CD4-positive, alpha-beta T cell treated with Interleukin-12 subunit alpha and Interleukin-12 subunit beta, for 1 hour (primary cell): ENCODE results near the gene OTOF.

Experiments used
- DNase-seq: peaks from one replicate; pipeline ENCODE4 v3.0.0-alpha.2; 2020

The OTOF gene

DNA sequence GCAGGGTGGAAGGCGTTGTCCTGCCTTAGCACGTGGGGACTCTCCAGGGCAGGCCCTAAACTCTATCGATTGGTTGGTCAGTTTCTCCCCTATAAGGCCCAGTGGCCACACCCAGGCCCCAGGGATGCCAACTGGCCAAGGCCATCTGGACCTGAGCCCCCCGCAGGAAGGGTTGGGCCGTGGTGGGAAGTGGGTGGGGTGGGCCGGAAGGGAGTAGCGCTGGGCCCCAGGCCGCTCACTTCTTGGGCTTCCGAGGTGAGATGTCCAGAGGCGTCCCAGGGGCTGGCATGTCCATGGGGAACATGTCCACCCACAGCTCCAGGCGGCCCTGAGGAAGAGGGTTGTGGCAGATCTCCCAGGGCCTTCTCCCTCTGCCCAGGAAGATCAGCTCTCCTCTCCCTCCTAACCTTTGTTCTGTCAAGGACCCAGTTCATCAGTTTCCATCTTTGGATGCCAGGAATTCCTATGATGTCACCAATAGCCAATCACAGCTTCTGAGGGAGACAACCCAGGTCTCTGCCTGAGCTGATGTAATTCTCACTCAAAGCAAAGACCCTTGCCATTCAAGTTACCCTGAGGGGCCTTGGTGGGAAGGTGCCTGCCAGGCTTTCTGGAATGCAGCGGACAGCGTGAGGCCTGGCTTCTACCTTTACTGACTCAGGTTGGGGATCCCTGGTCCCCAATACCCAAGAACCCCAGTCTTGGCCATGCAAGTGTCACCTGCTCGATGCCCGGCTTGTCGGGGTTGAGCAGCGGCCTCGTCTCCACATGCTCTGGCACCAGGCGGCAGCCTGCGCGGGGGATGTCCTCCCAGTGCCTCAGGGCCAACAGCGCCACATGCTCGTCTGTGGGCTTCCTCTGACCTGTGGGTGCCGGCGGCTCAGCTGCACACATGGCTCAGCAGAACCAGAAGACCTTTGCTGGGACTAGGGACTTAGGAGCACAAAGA lies 14.4 kb downstream of the OTOF start:
- no peak for DNase-seq

DNA sequence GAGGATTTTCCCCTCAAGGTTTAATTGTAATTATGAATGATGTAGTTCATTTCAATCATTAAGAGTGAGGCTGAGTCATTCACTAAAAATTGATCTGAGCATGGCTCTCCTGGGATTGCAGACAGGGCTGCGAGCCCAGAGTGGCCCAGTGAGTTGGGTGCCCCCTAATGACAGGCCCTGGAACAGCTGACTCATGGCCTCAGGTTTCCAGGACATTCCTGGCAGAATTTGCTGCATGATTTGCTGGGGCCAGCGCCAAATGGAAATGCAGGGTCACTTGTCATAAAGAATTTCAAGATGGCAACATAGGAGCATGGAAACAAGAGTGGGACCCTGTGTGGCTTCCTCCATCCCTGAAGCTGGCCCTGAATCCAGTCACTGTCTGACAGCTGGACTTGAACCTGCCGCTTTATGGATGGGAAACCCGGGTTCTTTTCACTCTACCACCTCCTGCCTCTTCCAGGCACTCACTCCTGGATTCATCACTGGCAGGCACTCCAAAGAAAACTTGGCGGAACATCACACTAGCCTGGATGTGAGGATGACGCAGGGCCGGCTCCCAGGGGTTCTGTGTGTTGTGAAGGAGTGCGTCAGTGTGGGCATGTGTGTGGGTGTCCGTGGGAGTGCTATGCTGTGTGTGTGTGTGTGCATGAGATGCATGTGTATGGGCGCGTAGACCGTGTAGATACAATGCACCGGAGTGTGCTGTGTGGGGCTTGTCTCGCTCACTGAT lies 15.2 kb downstream of the OTOF start:
- DNase-seq = no peak

DNA sequence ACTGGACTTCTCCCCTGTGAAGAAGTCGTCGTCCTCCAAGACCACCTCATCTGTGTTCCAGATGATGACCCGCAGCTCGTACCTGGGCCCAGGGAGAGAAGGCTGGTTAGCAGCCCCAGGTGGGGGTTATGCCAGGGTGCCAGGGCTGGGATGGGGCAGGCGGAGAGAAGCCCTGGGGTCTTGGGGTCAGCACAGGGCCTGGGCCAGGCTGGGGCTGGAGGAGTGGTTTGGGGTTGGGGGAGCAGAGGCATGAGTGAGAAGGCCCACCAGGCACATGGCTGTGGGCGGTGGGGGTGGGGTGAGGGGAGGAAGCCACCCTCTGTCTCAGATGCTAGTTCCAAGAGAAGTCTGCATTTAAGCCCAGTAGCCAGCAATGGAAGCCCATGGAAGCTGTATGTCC lies 15.8 kb downstream of the OTOF start:
- no peak for DNase-seq

DNA sequence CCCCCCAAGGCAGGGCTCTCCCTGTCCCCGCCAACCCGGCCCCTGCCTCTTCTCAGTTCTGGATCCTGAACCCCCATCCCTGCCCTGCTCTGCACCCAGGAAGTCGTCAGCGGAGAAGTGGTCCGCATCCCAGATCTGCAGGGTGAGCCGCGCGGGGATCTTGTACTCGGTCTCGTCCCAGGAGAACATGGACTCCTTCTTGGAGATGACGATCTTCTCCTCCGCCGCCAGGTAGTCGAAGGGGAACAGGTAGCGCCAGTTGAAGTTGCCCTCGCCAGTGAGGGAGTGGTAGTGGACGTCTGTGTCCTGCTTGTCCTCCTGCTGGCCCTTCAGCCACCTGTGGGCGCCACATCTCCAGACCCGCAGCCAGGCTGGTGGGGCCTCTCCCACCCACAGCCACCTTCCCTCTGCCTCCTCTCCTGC lies 16.3 kb downstream of the OTOF start:
- DNase-seq = no peak

DNA sequence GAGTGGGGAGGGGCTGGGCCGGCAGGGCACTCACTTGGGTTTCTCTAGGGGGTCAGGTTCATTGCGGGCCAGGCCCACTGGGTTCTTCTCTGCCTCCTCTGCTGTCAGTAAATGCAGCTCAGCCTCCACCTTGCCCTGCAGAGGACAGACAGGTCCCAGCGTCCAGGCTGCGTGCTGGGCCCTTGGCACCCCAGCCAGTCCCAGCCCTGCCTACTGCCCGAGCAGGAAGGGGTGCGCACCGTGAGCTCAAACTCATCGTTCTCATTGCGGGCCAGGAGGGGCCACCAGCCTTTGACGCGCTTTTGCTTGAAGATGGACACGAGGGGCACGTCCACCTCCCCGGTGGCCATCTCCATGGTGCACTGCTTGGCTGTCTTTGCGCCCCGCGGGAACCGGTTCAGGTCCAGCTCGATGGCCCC lies 17.3 kb downstream of the OTOF start:
- DNase-seq = no peak

DNA sequence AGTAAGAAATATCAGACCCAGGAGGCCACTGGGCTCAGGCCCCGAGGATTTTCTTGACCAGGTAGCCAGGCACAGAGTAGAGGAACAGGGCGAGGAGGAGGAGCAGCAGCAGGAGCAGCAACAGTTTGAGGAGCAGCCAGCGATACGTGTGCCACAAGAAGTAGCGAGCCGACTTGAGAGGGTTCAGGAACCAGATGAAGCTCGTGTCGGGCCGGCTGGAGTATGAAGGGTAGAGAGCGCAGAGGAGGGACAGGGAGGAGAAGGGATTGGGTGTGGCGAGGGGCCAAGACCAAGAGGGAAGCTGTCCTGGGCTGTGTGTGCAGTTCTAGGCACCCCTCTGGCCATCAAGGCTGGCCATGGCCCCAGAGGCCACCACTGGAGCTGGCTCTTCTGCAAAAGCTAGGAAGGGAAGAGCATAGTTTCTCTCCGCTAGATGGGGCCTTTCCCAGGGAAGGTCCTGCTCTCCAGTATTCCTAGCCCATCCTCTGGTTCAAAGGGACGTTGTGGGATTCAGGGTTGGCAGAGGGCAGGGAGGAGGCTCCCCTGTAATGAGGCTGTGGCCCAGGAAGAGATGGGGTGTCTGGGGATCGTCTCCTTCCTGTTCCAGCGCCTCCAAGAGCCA lies 17.8 kb downstream of the OTOF start:
- DNase-seq = no peak

DNA sequence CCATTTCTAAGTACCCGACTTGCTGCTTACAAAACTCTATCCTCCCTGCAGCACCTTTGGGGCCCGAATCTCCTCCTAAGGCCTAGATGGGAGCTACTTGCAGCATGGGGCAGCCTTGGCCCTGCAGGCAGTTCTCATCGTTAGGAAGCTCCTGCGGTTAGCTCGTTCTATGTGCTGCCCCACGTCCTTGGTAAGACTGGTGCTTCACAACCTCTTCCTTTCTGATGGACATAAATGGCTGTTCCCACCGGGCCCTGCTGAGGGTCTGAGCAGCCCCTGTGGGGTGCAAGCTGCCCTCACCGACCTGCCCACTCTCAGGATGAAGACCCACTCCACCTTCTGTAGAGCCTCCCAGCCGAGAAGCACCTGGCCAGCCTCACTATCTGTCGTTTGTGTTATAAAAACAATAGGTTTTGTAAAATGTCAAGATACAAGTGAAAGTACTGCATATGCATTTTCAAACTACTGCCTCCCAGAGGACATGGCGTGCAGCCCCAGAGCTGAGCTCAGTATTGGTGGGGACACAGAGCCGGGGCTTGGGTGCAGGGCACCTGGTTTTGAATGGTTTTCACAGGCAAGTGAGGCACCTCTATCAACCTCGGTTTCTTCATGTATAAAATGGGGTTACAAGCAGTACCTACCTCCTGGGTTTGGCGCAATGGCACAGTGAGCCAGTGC lies 19.4 kb downstream of the OTOF start:
- DNase-seq = no peak

DNA sequence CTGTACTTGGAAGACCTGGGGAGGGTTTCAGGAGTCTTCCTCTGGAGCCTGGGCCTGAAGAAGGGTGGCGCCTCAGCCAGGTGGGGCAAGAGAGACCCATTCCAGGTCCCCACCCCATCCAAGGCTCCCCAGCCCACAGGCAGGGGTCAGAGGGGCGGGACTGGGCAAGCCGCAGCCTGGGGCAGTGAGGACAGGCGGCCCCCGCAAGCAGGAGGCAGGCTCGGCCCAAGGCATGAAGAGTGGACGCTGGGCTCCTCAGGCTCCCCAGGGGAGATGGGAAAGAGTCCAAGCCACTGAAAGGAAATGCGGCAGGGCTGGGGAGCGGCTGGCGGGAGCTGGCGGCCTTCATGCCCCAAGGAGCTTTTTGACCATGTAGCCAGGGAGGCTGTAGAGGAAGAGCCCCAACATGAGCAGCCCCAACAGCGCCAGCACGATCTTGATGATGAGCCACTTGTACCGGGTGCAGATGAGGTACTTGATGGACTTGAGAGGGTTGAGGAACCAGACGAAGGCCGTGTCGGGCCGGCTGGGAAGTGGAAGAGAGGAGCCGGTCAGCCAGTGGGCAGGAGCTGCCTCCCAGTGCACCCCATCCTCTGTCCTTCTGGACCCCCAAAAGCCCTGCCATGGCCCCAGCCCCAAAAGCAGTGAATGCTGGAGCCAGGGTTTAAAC lies 20.1 kb downstream of the OTOF start:
- no peak for DNase-seq

DNA sequence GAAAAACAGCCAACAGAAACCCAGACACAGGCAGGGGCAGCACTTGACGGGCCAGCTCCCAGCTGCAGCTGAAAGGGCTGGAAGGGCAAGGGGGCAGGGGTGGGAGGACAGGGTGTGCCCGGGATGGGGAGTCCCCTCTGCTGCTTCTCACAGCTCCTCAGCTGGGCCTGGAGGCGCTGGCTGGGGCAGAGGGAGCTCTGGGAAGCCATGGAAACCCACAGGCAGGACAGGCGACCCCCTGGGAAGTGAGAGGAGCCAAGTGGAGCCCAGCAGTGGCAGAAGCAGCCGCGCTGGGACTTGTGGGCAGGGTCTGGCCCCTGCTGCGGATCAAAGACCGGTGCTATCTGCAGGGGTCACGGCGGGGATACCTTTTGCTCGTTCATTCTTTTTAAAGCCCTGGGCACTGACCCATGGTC lies 20.7 kb downstream of the OTOF start:
- no peak for DNase-seq

DNA sequence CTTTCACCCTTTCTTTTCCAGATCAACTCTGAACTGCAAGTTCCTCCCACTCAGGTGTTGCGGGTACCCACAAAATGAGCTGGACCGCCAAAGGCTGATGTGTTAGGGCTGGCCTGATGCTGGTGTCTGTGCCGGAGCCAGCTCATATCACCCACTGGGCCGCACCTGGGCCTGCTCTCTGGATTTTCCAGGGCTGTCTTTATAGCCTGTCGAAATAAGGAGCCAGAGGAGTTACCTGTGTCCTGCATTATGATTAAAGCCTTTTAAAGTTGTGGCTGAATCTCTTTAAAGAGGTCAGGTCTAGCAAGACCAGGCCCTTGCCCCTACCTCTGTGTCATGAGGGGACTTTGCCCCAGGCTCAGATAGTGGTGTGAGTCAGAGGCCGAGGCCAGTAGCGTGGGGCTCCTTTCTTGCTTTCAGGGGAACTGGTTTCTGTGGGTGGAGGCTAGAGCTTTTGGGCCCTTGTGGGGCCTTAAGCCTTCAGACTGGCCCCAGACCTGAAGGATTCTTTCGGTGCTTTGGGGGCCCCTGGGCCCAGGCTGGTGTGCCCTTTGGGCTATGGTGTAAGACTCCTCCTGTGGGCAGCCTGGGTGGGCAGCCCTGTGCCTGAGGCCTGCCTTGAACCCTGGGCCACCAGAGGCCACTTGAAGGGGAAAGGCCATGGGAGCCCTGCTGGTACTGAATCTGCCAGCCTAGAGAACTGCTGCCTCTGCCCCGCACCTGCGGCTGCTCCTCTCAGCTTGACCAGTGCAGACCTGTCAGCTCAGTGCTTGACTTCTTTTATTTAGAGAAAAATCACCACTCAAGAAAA lies 21.3 kb downstream of the OTOF start:
- no peak for DNase-seq

DNA sequence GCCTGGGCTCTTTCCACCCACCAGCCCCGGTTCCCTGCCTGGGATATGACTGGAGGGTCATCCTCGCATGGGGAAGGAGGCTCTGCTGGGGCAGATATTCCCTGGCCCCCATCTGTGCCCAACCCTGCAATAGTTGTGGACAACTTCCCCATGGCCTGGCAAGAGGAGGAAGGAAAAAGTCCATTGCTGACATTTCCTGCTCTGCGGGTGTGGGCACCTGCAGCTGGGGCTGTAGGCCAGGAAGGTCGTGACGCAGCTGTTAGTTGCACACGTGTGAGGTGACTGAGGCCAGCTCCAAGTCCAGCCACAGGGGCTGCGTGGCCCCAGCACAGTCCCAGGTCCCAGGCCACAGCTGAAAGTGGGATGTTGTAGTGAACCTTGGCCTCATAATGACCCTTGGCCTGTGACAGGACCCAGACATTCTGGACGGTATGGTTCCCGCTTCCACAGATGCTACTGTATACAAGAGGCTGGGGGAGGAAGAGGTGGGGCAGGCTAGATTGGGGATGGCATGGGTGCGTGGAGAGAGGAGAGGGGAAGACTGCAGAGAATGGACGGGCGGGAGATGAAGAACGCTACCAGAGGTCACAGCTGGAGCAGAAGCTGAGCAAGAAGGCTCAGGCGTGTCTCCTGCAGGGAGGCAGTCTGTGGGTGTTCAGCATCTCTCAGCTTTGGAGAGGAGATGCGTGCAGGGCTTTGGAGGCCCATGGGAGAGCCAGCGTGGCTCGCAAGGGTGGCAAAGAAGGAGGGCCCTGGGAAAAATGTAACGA lies 22.1 kb downstream of the OTOF start:
- DNase-seq = no peak

DNA sequence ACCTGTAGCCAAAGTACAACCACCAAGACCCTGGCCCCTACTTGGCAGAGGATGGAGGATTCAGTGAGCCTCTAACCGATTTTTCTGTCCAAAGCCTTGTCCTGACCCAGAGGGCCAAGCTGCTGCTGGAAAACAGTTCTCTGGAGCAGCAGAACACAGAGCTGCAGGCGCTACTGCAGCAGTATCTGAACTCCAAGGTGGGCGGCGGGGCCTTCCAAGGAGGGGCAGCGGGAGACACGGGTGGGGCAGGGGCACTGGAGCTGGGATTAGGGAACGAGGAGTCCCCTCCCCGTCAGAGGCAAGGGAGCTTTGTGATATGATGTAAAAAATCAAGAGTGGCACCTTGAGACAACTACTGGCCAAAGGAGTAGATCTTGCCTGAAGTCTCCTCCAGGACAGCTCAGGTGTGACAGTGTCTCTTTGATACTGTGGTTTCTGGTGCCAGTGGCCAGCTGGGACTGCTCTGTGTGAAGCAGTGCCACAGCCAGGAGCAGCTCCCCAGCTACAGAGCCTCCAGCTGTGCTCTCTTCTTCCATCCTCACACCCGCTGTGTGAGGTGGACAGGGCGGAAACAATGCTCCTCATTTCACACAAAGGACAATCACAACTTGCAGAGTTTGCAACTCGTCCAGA lies 22.8 kb downstream of the OTOF start:
- DNase-seq = no peak

DNA sequence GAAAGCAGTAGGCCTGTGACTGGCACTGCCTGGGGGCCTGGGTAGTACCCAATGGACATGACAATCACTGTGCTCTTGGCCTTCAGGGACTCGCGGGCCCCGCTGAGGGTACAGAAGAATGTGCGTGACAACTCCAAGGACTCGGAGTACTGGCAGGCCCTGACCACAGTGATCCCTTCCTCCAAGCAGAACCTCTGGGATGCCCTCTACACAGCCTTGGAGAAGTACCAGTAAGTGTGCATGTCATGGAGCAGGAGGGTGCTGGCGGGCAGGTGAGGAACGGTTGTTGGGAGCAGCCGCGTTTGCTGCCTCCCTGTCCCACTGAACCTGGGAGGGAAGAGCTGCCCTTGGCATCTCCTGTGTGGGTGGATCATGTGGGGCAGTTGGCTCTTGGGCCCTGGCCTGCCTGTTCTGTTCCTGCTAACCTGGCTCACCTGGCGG lies 23.3 kb downstream of the OTOF start:
- DNase-seq = no peak

DNA sequence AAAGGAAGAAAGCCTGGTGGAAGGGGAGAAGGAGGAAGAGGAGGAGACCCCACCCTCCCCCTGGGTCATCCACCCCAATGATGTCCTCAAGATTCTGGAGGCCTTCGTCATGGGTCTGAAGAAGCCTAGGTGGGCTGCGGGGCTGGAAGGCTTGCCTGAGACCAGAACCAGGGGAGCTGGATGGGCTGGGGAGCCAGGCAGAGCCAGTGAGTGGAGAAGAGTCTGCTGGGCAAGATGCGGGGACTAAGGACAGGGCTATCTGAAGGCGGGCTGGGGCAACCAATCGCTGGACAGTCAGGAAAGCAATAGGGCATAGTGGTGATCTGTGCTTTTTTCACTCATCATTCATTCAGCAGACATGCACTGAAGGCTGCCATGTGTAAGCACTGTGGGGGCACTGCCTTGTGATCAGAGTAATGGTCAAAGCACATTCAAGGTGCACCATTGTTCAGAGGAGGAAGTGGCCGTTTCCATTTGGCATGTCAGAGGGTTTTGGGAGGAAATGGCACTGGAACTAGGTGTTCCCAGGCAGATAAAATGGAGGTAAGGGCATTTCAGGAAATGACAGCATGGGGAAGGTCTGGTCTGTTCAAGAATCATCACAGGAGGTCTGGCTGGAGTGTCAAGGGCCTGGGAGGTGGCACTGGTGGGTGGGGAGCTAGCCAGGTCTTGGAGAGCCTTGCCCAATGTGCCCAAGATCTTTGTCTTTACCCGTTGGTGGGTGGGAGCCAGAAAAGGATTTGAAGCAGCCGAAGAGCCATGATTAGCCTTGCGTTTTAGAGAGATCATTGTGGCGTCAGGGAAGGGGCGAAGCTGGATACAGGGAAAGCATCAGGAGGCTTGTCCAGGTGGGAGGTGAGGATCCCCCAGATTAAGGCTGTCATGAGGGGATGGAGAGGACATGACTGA lies 24.2 kb downstream of the OTOF start:
- DNase-seq = no peak

DNA sequence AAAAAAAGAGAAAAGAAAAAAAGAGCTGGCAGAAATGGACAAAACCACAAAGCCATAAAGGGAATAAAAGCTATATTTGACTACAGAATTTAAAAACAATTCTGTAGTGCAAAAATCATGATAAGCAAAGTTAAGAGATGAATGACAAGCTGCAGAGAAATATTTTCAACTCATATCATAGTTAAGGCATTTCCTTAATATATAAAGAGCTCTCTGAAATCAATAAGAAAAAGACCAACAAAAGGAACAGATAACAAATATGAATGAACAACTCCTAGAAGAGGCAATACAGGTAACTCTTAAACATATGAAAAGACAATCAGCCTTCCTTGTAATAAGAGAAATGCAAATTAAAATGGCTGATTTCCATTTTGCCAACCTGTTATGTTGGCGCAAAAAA lies 26.2 kb downstream of the OTOF start:
- no peak for DNase-seq

DNA sequence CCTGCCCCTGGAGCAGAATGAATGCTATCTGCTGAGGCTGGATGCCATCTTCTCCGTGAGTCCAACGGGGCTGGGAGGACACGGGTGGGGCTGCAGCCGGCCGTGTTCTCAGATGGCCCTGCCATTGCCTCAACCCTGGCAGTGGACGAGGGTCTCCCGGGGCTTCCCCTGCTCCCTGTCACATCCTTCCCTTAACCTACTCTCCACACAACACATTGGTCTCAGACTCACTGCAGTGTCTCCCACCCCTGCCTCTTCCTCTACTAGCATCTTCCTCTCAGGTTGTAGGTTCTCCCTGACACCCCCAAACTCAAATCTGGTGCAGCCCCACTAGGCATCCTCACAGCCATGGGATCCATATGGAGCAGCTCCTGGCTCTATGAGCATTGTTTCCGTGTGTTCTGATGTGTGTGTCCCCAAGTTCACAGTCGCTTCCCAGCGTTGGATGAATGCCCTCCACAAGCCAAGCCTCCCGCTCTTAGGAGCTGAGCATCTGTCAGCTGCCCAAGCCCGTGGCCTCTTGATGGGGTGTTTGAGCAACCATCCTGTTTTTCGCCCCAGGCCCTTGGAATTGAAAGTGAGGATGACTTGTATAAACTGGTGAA lies 27.8 kb downstream of the OTOF start:
- no peak for DNase-seq

DNA sequence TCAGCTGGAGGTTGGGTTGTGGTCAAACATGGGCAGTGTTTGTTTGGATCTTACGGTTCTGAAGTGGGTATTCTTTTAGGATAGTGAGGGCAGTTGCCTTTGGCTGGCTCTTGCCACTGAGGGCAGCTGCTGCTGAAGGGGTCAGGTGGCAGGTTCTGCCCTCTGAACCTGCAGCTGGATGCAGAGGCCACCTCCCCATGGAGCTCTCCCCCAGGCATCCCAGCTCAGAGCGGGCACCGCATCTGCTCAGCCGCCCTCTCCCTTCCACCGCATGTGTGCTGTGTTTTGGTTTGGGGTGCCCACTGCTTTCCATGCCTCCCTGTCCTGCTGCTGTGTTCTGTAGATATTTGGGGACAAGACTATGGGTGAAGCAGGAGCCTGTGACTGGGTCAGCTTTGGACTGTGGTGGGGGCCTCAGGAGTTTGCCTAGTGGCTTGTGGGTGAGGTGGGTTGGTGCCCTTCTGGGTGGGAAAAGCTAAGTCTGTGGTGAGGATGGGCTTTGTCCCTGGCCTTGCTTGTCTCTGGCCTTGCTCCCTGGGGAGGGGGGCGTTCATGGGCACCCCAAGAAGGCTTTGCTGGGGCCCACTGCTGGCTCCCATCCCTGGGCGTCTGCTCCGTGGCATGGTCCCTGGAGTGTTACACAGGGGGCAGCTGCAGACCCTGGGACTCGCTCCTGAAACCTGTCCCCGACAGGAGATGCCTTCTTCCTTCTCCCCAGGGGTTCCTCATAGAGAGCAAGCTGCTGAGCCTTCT lies 28.5 kb downstream of the OTOF start:
- DNase-seq = no peak

DNA sequence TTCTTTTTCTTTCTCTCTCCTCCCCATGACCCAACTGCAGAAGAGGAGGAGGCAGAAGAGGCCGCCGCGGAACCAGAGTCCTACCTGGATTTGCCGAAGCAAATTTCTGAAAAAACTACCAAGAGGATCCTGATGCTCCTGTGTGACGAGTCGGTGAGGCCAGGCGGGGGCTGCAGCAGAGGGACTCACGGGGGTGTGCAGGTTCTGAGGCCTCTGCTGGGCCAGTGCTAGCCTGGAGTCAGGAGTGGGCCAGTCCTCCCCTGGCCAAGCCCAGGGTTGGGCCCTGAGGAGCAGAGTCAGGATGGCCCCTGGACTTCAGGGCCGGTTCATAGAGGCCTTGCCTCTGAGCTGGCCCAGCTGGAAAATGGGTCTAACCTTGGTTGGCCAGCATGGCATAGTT lies 29.3 kb downstream of the OTOF start:
- DNase-seq = no peak
